Suppressor macrophage (primary cell): ENCODE results near the gene TP73.

Experiments used
- DNase-seq, 4 experiments: peaks; one replicate each; pipeline ENCODE4 v3.0.0-alpha.2; 2020 to 2022

Gene TP73

DNA sequence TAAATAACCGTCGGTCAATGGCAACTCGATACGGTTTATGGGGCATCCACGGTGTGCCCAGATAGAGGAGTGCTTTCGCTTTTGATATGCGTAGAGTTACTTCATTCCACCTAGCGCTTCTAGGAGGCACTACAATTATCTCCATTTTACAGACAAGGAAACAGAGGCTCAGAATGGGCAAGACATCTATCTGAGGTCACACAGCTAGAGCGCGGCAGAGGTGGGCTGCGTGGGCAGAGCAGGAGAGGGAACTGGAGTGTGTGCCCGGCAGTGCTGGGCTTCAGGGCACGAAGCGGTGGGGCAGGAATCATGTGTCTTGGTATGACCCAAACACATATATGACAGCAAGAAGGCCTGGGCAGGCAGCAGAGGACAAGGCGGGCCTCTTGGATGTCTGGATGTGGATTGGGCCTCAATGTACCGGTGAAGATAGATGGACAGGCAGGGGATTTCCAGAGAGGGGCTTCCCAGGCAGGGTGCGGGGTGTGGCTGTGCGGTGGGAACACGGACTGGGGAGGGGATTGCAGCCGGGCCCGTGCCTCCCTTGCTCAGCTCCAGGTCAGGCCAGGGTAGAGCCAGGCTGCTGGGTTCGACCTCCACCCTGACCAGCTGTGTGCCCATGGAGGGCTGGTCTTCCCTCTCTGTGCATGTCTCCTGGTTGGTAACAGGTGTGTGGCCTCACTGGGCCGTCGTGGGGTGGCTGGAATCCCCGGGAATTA lies 21.2 kb downstream of the TP73 start:
- no peak for DNase-seq

DNA sequence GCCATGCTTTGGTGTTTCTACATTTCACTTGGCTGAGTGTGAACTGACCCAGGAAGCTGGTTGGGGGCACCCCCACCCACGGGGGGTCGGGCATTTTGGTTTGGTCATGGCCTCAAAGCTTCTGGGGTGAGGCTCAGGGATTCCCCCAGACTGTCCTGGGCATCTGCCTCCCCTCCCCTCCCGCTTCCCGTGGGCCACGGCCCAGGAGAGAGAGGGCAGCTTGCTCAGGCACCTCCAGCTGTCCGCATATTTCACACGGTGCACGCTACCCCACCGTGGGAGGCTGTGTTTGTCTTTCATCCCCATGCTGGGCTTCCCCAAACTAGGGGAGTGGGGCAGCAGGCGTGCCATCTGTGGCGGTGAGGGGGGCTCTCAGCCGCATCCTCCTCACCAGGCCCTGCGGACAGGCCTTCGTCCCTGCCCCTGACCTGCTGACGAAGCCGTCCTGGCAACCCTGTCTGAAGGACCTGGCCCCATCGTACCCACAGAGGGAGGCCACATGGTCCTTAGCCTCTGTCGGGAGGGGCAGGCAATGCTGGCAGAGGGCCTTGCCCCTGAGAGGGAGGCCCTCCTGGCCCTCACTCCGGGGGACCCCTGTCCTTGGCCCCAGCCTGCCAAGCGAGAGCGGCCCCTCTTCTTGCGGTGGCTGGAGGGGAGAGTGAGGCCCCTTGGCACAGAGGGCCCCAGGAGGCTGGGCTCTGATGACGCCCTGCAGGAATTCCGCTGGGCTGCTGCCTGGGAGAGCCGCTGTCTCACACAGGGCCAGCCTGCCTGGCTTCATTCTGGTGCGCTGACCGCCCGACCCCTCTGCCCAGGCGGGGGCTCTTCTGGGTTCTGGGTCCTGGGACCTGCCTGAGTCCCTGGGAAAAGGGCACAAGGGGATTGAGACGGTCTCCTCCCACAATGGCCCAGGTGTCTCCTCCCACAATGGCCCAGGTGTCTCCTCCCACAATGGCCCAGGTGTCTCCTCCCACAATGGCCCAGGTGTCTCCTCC lies 22.1 kb downstream of the TP73 start:
- no peak for DNase-seq

DNA sequence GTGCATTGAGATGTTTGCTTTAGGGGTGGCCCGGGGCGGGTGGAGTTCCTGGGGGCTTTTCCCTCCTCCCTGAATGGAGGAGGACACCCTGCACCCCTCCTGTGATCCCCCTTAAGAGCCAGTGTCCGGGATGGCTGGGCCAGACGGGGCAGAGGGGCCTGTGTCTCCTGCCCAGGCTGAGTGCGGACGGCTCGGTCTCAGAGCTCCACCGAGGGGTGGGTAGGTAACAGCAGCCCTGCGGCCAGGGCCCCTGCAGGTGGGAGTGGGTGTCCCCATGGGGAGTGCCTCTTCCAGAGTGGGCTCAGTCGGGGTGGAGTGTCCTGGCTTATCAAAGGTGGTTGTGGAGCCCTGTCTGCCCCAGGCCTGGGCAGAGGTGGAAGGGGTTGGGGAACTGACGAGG lies 23.1 kb downstream of the TP73 start:
- no peak for DNase-seq

DNA sequence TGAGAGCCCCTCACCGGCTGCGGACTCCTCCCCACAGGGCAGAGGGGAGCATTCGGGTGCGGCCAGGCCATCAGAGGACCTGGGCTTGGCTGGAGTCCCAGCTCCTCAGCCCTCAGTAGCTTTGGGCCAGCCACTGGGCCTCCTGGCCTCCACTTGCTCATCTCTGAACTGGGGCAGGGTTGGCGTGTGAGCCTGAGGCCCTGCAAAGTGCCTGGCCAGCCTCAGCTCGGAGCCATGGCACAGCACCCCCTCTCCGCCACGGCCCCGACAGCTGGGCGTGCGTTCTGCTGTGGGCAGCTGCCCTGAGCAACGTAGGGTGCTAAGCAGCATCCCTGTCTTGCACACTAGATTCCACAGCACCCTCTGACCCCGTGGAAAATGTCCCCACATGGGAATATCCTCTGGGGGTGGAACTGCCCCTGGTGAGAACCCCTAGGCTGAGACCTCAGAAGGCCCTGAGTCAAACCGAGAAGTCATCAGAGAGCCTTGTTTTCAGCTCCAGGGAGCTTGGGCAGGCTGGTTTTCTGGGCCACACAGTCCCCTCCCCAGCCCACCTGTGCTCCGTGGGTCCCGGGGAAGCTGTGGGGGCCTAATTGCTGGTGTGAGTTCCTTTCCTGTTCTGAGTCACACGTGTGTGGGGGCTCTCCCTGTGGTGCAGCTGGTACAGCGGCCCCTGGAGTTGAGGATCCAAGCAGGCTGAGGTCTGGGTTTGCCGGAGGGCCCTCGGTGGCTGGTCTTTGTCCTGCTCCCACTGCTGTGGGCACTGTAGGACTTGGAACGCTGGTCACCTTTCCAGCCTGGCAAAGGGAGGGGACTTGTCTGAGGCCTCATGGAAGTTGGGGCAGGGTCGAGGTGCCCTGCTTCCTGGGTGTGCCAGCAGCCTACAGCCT lies 24.5 kb downstream of the TP73 start:
- peak in 3 of 4 experiments; percentile 8 to 39 (median 26) for DNase-seq

DNA sequence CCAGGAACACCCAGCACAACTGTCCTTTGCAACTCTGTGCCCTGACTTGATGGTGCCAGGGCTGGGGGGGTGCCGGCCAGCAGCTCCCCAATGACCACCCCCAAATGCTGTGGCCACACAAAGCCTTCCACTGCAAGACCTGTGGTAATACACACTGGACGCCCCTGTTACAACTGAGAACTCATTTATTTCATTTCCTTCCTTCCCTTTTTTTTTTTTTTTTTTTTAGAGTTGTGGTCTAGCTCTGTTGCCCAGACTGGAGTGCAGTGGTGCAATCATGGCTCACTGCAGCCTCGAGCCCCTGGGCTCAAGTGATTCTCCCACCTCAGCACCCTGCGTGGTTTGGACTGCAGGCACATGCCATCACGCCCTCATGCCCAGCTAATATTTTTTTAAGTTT lies 25.2 kb downstream of the TP73 start:
- DNase-seq = peak; percentile 59 to 81 (median 74)

DNA sequence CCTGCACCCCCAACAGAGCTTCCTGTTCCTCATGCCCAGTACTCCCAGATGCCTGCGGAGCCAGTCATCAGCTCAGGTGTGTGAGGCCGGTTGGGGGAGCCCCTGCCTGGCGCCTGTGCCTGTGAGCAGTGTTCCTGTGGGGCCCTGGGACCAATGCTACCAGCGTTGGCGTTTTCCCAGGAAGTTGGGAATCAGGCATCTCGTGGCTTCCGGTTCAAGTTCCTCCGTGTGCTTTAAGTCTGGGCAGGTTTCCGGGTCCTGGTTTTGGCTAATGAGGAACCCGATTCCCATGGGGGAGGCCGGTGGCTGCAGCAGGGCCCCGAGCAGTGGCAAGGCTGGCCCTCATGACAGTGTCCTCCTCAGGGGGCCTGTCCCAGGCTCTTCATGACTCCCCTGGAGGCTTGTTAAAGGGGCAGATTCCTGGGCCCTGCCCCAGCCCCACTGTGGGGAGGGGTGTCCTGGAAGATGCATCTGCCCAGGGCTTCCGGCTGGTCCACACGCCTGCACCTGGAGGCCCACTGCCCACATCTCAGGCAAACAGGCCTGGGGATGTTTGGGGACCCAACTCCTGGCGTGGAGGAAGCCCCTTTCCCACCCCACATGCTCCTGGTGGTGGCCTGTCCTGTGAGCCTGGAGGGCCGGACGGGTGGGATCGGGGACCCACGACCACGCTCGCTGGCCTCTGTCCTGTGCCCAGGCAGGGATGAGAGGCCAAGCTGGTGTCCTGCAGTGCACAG lies 26.2 kb downstream of the TP73 start:
- peak in 3 of 4 experiments; percentile 35 to 50 (median 43) for DNase-seq

DNA sequence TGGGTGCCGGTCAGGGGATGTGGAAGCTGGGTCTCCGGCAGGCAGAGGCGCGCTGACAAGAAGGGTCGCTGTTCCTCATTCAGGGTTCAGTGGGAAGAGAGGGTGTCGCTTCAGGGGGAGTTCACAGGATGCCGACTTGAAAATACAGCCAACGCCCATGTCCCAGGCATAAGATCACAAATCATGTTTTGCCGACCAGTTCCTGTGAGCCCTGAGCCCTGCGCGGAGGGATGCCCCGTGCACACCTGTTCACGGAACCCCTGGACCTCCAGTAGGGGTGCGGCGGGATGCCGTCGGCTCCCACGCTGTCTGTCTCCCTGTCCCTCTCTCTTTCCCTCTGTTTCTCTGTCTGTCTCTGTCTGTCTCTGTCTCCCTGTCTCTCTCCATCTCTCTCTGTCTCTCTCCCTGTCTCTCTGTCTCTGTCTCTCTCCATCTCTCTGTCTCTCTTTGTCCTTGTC lies 26.8 kb downstream of the TP73 start:
- DNase-seq = peak in 2 of 4 experiments; percentile 35 to 59

DNA sequence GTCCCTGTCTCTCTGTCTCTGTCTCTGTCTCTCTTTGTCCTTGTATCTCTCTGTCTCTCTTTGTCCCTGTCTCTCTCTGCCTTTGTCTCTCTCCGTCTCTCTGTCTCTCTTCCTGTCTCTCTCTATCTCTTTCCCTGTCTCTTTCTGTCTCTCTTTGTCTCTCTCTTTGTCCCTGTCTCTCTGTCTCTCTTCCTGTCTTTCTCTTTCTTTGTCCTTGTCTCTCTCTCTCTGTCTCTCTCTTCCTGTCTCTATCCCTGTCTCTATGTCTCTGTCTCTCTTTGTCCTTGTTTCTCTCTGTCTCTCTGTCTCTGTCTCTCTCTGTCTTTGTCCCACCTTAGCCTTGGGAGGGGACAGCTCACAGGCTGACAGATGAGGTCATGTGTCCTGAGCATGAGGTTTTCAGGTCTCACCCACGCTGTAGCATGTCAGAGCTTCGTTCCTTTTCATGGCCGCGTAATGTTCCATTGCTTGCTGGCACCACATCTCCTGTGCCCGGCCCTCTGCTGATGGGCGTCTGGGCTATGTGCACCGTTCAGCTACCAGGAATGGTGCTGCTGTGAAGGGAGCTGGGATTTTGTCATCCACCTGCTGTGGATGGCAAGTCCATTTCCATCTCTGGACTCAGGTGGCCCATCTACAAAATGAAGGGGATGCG lies 27.6 kb downstream of the TP73 start:
- DNase-seq = no peak

DNA sequence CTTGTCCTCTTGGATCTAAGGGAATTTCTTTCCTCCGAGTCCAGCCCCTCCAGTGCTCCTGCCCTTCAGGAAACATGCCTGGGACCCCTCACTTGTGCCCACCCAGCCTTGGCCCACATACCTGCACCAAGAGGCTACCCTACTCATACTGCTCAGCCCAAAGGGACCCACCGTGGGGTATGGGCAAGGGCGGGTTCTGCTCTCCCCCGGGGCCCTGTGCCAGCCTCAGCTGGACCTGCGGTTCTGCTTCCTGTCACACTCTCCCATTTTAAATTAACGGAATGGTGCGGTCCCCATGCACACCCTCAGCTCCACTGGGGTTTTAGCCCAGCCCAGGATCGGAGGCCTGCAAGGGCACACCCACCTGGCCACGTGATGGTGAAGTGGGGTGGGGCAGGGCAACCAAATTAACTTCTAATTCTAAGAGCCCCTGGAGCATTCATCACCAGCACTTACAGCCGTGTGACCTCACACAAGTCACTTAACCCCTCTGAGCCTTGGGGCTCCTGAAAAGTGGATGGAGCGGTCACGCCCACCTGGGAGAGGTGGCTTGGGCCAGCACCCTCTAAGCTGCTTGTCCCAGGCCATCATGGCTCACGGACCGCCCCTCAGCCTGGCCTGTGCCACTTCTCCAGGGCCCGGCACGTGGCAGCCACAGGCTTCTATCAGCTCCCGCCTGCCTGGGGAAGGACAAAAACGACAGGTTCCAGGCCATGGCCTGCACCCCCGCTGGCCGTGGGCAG lies 28.3 kb downstream of the TP73 start:
- DNase-seq = no peak

DNA sequence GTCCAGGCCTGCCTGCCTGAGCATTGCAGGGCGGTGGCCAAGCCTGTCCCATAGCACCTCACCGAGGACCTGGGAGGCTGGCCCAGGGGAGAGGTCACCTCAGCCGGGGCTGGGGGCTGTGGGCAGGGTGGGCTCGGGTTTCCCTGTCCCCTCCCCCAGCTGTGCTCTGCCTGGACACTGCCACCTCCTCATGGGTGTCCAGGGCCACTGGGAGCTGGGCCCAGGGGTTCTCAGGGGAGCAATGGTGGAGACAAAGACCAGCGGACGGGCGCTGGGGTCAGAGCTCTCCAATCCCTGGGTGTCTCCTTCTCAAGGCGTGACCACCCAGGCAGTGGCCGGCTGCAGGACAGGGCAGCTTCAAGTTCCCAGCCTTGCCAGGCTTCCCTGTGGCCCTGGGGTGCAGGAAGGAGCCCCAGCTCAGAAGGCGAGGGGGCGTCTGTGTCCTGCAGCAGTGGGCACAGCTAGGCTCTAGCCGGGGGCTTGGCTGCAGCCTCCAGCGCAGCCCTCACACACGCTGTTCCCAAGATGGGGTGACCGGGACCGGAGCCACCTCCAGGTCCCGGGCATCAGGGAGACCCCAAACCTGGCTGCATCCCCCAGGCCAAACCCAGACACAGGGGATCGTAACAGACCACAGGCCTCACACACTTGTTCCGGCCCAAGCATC lies 29.0 kb downstream of the TP73 start:
- DNase-seq = no peak

DNA sequence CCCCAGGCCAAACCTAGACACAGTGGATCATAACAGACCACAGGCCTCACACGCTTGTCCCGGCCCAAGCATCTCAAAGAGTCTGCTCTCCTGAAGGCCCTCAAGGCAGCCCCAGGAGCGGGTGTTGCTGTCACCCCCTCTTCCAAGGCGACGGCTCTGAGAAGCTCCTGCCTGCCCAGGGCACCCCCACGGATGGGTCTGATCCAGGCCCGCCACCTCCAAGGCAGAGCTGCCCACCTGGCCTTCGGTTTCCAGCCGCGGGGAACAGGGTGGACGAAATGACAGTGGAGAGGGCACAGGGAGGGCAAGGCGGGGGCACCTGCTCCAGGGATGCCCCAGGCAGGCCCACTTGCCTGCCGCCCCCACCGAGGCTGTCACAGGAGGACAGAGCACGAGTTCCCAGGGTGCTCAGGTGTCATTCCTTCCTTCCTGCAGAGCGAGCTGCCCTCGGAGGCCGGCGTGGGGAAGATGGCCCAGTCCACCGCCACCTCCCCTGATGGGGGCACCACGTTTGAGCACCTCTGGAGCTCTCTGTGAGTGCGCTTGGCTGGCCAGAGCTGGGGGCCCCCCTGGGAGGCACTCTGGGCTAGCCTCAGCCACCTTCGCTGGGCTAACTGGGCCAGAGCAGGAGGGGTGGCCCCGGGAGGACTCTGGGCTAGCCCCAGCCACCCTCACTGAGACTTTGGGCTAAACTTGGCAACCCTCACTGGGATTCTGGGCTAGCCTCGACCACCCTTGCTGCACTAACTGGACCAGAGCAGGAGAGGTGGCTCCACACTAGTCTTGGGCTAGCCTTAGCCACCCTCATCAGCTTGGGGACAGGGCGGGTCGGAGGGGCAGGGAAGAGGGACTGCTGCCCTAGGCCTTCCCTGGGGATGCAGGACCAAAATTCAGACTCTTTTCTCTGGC lies 29.8 kb downstream of the TP73 start:
- no peak for DNase-seq

DNA sequence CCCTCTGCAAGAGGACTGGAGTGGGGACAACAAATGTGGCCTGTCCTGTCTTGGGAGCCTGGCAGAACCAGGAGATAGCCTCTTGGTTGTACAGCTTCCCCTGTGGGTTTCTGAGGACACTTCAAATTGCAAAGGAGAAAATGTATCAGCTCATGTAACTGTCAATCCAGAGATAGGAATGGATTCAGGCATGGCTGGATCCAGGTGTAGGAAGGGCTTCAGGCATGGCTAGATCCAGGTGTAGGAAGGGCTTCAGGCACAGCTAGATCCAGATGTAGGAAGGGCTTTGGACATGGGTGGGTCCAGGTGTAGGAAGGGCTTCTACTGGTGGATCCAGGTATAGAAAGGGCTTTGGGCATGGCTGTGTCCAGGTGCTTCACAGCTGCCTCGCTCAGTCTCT lies 30.9 kb downstream of the TP73 start:
- DNase-seq = no peak

DNA sequence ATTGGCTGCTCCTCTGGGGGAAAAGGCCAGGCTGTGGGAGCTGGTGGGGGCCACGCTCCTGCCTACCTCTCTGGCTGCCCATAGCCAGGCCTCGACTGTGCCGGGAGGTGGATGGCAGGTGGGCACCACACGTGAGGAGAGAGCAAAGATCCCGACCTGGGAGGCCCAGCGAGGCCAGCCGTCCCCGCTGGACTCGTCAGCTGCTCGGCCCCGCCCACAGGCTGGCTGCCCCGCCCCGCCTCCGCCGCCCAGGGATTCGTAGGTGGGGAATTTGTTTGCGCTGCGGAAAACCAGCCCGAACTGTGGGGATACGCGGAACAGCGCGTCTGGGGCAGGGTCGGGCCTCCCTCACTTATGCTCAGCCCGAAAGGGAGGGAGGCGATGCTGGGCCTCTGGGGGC lies 31.7 kb downstream of the TP73 start:
- peak in 2 of 4 experiments; percentile 47 to 52 for DNase-seq

DNA sequence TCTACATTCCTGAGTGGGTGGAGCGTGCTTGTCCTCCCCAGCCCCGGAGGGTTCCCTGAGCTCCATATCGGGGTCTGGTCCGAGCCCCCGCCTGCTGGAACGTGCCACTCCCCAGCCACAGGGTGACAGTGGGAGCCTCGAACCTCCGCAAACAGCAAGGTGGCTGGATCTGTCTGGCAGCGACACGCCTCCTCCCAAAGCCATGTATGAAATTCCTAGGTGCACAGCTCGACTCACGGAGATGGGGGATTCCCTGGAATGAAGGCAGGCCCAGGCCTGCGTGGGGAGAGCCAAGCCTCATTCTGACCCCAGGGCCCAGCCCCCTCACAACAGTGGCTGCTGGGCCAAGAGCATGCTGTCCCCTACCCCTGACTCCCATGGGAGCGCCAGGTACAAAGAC lies 32.9 kb downstream of the TP73 start:
- DNase-seq = no peak

DNA sequence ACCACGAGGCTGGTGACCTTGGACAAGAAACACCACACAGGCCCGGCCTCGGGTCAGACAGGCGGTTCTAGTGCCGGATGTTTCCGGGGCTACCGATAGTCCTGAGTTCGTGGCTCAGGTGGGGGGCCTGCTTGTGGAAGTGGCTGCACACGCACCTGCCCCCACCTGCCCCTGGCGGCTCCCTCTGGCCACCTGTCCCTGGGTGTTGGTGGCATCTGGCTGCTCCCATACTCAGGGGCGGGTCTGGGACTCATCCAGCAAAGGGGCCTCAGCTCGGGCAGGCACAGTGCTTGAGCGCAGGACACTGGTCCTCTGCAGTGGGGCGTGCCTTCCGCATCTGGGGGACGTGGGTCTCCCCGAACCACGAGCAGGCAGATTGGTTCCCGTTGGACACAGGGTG lies 33.6 kb downstream of the TP73 start:
- no peak for DNase-seq

DNA sequence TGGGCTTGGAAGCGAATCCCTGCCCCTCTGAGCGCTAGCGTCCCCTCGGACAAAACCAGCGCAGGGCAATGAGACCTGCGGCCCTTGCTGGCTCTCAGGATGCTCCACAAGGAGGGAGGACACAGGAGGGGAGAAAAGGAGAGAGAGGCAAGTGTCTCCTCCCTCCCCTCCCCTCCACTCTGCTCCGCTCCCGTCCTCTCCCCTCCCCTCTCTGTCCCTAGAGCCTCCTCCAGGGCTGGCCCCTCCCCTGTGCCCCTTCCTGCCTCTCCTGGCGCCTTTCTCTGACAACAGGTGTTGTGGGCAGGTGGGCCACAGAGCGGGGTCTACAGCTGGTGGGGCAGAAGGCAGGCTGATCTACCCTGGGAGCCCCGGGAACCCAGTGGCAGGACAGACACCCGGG lies 35.2 kb downstream of the TP73 start:
- no peak for DNase-seq

DNA sequence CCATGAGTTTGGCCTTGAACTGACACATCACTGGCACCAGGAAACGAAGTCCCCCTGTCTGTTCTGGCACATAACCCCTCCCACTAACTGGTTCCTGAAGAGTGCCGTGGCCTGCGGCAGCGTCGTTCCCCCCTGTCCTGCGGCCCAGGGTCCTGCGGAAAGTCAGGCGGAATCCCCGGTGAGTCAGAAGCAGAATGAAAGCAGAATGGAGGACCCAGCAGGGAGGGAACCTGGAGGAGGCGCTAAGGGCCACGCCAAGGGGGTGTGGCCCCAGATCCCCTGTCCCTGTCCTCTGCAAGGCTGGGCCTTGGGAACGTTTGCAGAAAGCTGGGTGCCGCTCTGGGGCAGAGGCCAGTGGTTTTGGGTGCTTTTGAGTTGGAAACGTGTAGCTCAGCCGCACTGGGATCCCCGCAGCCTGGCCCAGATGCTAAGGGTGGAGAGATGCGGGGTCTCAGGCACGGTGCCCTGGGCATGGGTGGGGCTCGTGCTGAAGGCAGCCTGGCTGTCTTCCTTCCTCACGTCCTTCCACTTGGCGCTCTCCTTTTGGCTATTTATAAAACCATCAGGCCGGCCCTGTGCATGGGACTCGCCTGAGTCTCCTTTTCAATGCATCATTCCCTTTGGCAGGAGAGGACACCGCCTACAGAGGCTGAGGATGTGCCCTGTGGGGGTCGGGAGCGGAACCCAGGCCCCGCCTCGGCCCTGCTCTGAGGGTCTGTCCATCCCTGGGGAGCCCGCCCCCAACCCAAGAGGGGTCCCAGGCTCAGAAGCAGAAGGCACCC lies 36.2 kb downstream of the TP73 start:
- no peak for DNase-seq

DNA sequence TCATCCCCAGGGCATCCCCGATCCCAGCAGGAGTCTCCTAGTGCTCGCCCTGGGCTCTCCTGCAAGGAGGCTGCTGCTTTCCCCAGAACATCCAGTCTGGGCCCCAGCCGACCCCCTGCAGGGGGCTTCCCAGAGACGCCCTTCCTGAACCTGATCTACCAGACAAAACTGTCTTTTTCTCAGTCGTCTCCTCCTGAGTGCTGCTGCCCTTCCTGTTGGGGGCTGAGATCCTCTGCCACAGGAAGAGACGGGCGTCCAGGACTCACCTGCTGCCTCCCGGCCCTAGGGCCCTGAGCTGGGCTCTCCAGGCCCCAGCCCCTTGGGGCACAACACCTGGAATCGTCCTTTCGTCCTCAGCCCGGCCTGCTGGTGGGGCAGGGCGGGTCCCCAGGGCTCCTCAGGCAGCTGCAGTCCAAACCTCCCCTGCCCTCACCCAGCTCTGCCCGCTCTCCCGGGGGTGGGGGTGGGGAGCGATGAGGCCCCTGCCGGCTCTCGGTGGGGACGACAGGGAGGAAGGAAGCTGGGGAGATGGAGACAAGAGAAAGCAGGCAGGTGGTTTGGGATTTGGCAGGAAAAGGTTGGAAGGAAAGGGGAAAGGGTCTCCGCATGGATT lies 36.9 kb downstream of the TP73 start:
- no peak for DNase-seq
